GM21528 (cell line): ENCODE results near the gene ZNF107.
"Not testable (repeated sequence)": the region's sequence is repeated elsewhere in the genome, so short reads cannot be mapped to it uniquely, and the experiment has no call there.

Source experiments
- ATAC-seq: cut with Tn5 transposase; IDR thresholded peaks from one replicate; pipeline ENCODE4 v1.9.1; 2021; ENCODE audit warnings: mild to moderate bottlenecking, moderate library complexity; ENCODE audit not compliant: unreplicated experiment, low FRiP score

Gene ZNF107

GRCh38 chr7:64729089-64729848, 63.3 kb downstream of the ZNF107 start:
- no peak for ATAC-seq

GRCh38 chr7:64733550-64734240, 67.8 kb downstream of the ZNF107 start:
- no peak for ATAC-seq

- no peak for ATAC-seq
Measured at GRCh38 chr7:64736575-64736974, 70.6 kb downstream of the ZNF107 start.

- not testable (repeated sequence) for ATAC-seq
Measured at GRCh38 chr7:64738403-64738802, 72.5 kb downstream of the ZNF107 start.

GRCh38 chr7:64738953-64739352, 73.0 kb downstream of the ZNF107 start:
- ATAC-seq = not testable (repeated sequence)

GRCh38 chr7:64744680-64745079, 78.7 kb downstream of the ZNF107 start:
- ATAC-seq = no peak

- no peak for ATAC-seq
Measured at GRCh38 chr7:64747802-64748201, 81.9 kb downstream of the ZNF107 start.

- ATAC-seq = no peak
Measured at GRCh38 chr7:64753032-64753431, 87.1 kb downstream of the ZNF107 start.

- no peak for ATAC-seq
Measured at GRCh38 chr7:64755865-64756264, 89.9 kb downstream of the ZNF107 start.

GRCh38 chr7:64758151-64758550, 92.2 kb downstream of the ZNF107 start:
- ATAC-seq = no peak
